ENCODE measurements around the gene SEC23IP.
"Not testable (repeated sequence)": the region's sequence is repeated elsewhere in the genome, so short reads cannot be mapped to it uniquely, and the experiment has no call there.

The SEC23IP gene

DNA sequence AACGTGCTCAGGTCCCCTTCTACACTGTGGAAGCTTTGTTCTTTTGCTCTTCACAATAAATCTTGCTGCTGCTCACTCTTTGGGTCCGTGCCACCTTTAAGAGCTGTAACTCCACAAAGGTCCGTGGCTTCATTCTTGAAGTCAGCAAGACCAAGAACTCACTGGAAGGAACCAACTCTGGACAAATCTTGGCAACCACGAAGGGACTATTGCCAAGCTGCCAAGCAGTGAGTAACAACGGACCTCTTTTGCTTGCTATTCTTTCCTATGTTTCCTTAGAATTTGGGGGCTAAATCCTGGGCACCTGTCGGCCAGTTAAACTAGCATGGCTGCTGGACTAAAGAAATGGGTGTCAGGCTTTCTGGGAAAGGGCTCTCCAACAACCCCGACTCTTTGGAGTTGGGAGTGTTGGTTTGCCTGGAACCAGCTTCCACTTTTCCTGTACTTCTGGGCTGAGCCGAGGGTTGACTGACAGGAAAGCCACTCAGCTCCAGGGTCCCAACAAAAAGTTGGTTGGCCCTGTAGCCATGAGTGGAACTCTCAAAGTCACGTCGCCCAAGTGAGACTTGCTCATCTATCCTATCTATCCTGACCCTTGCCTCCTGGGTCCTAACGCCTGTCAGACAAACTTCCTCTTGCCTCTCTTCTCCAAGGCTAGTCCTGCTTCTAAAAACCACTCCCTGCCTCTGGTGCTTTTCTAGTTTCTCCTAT lies 8.5 kb upstream of the SEC23IP start:
- not testable (repeated sequence) for DNase-seq (ENCODE audit: low read depth, low spot score)

DNA sequence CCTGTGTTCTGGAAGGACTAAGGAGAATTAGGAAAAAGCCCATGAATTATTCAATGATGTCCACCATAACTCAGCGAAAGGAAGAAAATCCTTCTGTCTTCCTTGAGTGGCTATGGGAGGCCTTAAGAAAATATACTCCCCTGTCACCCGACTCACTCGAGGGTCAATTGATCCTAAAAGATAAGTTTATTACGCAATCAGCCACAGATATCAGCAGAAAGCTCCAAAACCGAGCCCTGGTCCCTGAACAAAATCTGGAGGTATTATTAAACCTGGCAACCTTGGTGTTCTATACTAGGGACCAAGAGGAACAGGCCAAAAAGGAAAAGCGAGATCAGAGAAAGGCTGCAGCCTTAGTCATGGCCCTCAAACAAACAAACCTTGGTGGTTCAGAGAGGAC lies 6.5 kb upstream of the SEC23IP start:
- not testable (repeated sequence) for DNase-seq (ENCODE audit: low read depth, low spot score)

DNA sequence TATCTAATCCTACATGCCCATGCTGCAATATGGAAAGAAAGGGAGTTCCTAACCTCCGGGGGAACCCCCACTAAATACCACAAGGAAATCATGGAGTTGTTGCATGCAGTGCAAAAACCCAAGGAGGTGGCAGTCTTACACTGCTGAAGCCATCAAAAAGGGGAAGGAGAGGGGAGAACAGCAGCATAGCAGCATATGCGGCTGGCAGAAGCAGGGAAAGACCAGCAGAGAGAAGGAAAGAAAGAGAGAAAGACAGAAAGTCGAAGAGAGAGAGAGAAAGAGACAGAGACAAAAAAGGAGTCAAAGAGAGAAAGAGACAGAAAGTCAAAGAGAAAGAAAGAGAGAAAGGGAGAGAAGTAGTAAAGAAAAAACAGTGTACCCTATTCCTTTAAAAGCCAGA lies 3.8 kb upstream of the SEC23IP start:
- not testable (repeated sequence) for DNase-seq (ENCODE audit: low read depth, low spot score)

- DNase-seq (ENCODE audit: low read depth, low spot score), result not testable (repeated sequence)
Observed at GRCh38 chr10:119889201-119889600, 3.3 kb upstream of the SEC23IP start.

GRCh38 chr10:119890307-119890706 lies 2.2 kb upstream of the SEC23IP start:
- DNase-seq (ENCODE audit: low read depth, low spot score), result not testable (repeated sequence)

- DNase-seq (ENCODE audit: low read depth, low spot score), result not testable (repeated sequence)
Observed at GRCh38 chr10:119891849-119892187, 712 bp upstream of the SEC23IP start.

GRCh38 chr10:119893074-119893473 lies 544 bp downstream of the SEC23IP start:
- no peak for DNase-seq (ENCODE audit: low read depth, low spot score)

GRCh38 chr10:119893845-119894427 lies 1.4 kb downstream of the SEC23IP start:
- no peak for DNase-seq (ENCODE audit: low read depth, low spot score)

GRCh38 chr10:119896061-119896655 lies 3.6 kb downstream of the SEC23IP start:
- DNase-seq (ENCODE audit: low read depth, low spot score), result no peak

DNA sequence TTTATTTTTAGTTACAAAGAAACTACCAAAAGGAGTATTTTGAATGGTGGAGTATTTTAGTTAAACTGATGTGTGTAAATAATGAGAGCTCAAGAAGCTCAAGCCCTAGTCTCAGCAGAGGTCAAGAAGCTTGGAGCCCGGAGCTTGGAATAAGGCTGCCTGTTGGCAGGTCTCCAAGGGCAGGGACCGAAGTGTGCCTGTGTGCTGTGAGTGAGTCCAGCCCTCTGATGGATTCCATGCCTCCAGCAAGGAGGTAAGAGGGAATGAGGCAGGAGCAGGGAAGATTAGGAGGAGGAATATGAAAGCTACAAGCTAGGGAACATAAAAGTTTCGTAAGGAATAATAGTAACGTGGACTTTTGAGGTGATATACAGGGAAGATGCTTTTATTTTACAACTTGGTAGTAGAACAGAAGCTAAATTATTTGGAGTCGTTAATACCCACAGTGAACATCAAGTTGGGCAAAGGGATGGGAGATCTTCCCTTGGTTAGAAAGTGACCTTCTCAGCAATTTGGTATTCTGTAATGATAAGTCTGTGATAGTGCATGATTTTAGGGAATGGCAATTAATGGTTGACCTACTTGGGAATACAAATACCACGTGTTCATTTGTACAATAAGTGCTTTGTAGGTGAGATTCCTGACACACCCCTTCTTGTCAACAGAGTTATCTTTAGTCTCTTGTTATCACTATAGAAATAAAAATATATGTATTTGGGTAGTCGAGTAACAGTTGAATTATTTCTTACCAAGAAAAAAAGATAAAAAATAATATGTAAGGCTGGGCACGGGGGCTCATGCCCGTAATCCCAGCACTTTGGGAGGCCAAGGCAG lies 4.6 kb downstream of the SEC23IP start:
- no peak for DNase-seq (ENCODE audit: low read depth, low spot score)

DNA sequence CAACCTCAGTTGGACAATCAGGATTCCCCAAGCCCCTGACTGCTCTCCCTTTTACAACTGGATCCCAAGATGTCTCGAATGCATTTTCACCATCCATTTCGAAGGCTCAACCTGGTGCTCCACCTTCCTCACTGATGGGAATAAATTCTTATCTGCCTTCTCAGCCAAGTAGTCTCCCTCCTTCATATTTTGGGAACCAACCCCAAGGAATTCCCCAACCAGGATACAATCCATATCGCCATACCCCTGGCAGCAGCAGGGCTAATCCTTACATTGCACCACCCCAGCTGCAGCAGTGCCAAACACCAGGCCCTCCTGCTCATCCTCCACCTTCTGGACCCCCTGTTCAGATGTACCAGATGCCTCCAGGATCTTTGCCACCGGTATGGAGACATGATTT lies 6.0 kb downstream of the SEC23IP start:
- DNase-seq (ENCODE audit: low read depth, low spot score), result no peak

DNA sequence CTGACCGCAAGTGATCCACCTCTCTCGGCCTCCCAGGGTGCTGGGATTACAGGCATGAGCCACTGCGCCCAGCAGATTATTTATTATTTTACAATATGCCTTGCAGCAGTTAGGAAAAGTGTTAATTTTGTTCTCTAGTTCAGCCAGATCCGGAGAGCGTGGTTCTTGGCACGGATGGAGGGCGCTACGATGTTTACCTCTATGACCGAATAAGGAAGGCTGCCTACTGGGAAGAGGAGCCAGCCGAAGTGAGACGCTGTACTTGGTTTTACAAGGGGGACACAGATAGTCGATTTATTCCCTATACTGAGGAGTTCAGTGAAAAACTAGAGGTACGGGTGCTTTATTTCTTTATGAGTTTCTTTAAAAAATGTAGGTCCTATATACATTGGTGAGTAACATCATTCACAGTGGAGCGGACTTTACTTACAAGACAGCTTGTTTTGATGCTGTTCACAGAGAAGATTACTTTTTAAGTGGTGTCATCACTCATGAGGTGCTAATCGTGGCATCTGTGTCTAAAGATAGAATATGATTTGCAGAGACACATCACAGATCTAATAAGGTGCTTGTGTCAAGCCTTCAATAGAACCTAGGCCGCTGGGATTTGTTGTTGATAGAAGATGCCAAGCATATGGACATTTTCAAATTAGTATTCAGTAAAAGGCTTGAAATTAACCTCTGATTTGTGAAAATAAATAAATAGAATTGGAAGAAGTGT lies 11.6 kb downstream of the SEC23IP start:
- no peak for DNase-seq (ENCODE audit: low read depth, low spot score)

GRCh38 chr10:119907695-119908094 lies 15.2 kb downstream of the SEC23IP start:
- DNase-seq (ENCODE audit: low read depth, low spot score), result not testable (repeated sequence)

DNA sequence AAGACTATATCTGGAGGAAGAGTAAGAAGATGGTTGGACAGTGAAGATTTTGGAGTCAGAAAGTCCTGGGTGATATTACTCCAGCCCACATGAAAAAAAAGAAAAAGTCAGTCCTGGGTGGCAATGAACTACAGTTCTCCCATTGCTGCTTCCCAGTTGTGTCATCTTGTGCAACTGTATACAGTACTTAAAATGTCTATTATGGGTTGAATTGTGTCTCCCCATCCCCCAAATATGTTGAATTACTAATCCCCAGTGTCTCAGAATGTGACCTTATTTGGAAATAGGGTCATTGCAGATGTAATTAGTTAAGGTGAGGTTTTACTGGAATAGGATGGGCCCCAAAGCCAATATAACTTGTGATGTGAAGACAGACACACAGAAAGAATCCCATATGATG lies 15.6 kb downstream of the SEC23IP start:
- DNase-seq (ENCODE audit: low read depth, low spot score), result no peak

- DNase-seq (ENCODE audit: low read depth, low spot score), result no peak
Observed at GRCh38 chr10:119910689-119911088, 18.2 kb downstream of the SEC23IP start.

DNA sequence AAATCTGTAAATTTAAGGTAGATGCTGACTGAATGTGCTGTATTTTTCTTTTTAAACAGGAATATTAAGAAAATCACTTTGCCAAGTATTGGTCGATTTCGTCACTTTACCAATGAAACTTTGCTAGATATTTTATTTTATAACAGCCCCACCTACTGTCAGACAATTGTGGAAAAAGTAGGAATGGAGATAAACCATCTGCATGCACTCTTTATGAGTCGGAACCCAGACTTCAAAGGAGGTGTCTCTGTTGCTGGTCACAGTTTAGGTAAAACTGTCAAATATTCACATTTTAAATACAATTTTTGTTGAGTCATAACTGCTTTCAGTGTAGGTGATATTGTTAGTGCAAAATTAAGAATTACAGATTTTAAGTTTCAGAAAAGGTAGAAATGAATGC lies 25.2 kb downstream of the SEC23IP start:
- no peak for DNase-seq (ENCODE audit: low read depth, low spot score)

DNA sequence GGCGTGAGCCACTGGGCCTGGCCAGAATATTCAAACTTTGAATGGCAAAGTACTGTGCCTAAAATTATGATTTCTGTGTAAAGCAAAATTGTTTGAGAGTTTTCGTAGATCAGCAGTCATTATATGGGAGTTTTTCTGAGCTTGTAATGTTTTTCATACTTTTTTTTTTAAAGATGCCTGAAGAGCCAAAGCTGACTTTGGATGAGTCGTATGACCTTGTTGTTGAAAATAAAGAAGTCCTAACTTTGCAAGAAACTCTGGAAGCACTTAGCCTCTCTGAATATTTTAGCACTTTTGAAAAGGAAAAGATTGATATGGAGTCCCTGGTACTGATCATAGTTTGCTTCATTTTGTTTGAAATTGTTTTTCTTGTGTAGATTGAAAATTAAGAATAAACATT lies 26.7 kb downstream of the SEC23IP start:
- no peak for DNase-seq (ENCODE audit: low read depth, low spot score)

GRCh38 chr10:119919826-119920225 lies 27.3 kb downstream of the SEC23IP start:
- no peak for DNase-seq (ENCODE audit: low read depth, low spot score)

DNA sequence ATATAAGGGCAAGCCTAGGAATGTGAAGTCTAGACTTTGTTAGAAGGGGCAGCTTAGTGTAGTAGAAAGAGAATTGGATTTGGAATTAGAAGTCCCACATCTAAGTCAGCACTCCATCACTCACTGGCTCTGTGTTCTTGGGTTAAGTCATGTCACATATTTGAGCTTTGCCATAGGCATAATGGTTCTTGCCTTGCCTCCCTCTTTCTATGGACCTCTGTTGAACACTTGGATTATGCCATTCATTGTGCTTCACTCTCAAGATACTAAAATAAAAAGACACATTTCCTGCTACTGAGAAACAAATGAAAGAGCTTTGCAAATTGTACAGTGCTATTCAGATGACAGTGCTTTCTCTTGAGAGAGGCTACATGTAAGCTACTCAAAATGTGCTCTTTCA lies 35.9 kb downstream of the SEC23IP start:
- DNase-seq (ENCODE audit: low read depth, low spot score), result no peak

GRCh38 chr10:119931871-119932270 lies 39.3 kb downstream of the SEC23IP start:
- no peak for DNase-seq (ENCODE audit: low read depth, low spot score)

GRCh38 chr10:119932631-119933030 lies 40.1 kb downstream of the SEC23IP start:
- no peak for DNase-seq (ENCODE audit: low read depth, low spot score)

GRCh38 chr10:119933179-119933578 lies 40.6 kb downstream of the SEC23IP start:
- no peak for DNase-seq (ENCODE audit: low read depth, low spot score)
